ENCODE results near the gene PDCD1LG2. TPM values are rescaled to one million over a fixed set of nuclear protein-coding genes. Genes with fewer than 3 reads are reported as not detected.

PDCD1LG2 gene
- total RNA-seq, 1 experiment from 2014 or later: not detected

Other genes starting within 250 kb of the PDCD1LG2 start
- not detected in 2 replicates for gene RLN2, start 205.8 kb upstream of the PDCD1LG2 start, total RNA-seq (2014; rRNA removed; shearing (Covaris generic); ENCODE audit: low replicate concordance)
- gene RLN1, start 170.7 kb upstream of the PDCD1LG2 start, total RNA-seq (2014; rRNA removed; shearing (Covaris generic); ENCODE audit: low replicate concordance): not detected in 2 replicates
- 34.5 and 45.1 TPM in 2 replicates for gene PLGRKT, start 72.6 kb upstream of the PDCD1LG2 start, total RNA-seq (2014; rRNA removed; shearing (Covaris generic); ENCODE audit: low replicate concordance)
- 3.6 and 7.3 TPM in 2 replicates for gene CD274, start 60.0 kb upstream of the PDCD1LG2 start, total RNA-seq (2014; rRNA removed; shearing (Covaris generic); ENCODE audit: low replicate concordance)
- 7.4 TPM in 2 replicates for gene RIC1, start 118.6 kb downstream of the PDCD1LG2 start, total RNA-seq (2014; rRNA removed; shearing (Covaris generic); ENCODE audit: low replicate concordance)